ENCODE measurements around the gene GALK2.
"Not testable (repeated sequence)": the region's sequence is repeated elsewhere in the genome, so short reads cannot be mapped to it uniquely, and the experiment has no call there.

The GALK2 gene

DNA sequence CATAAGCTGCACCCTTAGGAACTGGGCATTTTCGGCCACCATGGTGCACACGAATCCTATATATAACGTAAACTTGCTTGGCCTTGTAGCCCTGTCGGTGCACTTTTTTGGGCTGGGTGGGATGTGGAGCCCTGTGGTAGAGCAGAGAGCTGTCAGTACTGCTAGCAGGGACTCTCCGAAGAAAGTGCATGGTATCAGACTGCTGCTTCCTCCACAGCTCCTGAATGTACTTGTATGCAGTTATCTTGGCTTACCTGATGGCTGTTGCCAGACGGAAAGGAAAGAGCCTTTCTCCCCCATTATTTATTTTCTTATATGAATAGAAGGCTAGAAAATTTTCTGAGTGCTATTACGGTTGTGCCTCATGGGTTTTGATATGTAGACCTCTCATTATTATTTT, 8.4 kb downstream of the GALK2 start:
- no peak overlapping the region for H3K4me3 ChIP-seq (ENCODE audit: low read depth, low read length)
- TF ChIP-seq, protein P1, sequence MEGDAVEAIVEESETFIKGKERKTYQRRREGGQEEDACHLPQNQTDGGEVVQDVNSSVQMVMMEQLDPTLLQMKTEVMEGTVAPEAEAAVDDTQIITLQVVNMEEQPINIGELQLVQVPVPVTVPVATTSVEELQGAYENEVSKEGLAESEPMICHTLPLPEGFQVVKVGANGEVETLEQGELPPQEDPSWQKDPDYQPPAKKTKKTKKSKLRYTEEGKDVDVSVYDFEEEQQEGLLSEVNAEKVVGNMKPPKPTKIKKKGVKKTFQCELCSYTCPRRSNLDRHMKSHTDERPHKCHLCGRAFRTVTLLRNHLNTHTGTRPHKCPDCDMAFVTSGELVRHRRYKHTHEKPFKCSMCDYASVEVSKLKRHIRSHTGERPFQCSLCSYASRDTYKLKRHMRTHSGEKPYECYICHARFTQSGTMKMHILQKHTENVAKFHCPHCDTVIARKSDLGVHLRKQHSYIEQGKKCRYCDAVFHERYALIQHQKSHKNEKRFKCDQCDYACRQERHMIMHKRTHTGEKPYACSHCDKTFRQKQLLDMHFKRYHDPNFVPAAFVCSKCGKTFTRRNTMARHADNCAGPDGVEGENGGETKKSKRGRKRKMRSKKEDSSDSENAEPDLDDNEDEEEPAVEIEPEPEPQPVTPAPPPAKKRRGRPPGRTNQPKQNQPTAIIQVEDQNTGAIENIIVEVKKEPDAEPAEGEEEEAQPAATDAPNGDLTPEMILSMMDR (IDR thresholded peaks at IDR 0.05; ENCODE audit: borderline replicate concordance, insufficient read depth, low read depth, low read length), result no peak

DNA sequence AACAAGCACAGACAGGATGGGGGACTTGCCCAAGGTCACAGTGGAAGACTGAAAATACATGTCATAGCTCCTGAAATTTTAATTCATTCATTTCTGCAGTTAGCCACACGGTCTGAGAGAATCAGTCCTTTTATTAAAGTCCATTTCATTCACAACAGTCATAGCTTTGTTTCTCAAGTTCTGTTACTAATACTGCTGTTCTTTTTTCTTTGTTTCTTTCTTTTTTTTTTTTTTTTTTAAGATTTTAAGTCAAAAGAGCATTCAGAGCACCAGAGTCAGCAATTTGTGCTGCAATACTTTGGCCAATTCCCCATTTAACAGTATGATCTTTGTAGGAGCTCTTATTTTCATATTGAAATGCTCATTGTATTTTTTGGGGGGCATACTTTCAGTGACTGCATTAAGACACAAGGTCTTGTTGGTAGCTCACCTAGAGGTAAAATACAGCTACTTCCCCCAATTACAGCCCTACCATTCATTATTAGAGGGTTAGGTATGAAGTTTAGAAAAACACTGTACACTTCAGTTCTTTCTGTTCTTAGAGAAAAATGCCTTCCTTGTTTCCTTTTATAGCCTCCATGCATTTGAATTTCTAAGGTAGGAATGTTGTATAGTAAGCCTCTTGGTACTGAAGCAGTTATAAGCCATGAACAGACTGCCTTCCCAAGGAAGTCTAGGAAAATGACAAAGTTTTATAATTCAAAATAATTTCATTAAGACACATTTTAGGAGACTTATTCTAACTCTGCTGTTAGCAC, 9.6 kb downstream of the GALK2 start:
- TF ChIP-seq, protein P1 (IDR thresholded peaks at IDR 0.05; ENCODE audit: borderline replicate concordance, insufficient read depth, low read depth, low read length), result no peak
- H3K4me3 ChIP-seq (ENCODE audit: low read depth, low read length), result no peak overlapping the region

DNA sequence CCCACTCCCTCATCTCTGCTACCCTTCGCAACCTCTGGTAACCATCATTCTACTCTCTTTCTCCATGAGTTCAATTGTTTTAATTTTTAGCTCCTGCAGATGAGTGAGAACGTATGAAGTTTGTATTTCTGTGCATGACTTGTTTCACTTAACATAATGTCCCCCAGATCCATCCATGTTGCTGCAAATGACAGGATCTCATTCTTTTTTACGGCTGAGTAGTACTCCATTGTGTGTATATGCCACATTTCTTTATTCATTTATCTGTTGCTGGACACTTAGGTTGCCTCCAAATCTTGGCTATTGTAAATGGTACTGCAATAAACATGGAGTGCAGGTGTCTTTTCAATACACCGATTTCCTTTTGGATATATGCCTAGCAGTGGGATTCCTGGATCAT, 12.1 kb downstream of the GALK2 start:
- TF ChIP-seq, protein P1 (IDR thresholded peaks at IDR 0.05; ENCODE audit: borderline replicate concordance, insufficient read depth, low read depth, low read length), result no peak
- H3K4me3 ChIP-seq (ENCODE audit: low read depth, low read length), result no peak overlapping the region

DNA sequence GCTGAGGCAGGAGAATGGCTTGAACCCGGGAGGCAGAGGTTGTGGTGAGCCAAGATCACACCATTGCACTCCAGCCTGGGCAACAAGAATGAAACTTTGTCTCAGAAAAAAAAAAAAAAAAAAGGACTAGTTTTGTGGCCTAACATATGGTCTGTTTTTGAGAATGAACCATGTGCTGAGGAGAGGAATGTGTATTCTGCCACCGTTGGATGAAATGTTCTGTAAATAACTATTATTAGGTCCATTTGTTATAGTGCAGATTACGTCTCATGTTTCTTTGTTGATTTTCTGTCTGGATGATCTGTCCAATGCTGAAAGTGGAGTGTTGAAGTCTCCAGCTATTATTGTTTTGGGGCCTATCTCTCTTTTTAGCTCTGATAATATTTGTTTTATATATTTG, 13.7 kb downstream of the GALK2 start:
- not testable (repeated sequence) for H3K4me3 ChIP-seq (ENCODE audit: low read depth, low read length)

DNA sequence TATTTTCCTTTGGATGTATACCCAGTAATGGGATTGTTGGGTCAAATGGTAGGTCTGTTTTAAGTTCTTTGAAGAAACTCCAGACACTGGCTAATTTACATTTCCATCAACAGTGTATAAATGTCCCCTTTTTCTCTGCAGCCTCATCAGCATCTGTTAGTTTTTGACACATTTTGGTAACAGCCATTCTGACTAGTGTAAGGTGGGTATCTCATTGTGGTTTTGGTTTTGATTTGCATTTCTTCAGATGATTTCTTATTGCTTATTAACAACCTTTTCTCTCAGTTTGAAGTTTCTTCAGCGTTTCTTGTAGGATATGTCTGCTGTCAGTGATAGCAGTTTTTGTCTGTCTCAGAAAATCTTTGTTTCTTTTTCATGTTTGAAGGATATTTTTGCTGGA, 15.4 kb downstream of the GALK2 start:
- H3K4me3 ChIP-seq (ENCODE audit: low read depth, low read length), result no peak overlapping the region
- TF ChIP-seq, protein P1 (IDR thresholded peaks at IDR 0.05; ENCODE audit: borderline replicate concordance, insufficient read depth, low read depth, low read length), result no peak

DNA sequence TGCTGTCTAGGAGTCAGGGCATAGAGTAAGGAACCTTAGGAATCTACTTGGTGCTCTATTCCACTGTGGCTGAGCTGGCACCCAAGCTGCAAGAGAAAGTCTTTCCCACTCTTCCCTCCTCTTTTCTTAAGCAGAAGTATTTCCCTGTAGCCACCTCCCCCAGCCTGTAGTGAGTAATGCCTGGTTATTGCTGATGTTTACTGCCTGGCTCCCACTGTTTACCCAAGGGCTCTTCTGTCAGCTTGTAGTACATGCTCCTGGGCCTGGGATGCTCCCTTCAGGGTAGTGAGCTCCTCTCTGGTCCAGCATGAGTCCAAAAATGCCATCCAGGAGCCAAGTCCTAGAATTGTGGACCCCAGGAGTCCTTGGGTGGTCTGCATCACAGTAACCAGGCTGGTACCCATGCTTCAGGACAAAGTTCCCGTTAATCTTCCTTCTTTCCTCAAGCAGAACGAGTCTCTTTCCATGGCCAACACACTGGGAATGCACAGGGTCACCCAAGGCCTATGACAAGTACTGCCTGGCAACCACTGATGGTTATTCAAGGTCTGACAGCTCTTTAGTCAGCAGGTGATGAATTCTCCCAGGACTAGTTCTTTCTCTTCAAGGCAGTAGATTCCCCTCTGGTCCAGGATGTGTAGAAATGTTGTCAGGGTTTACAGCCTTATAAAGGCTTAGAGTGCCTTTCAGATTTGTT, 17.6 kb downstream of the GALK2 start:
- H3K4me3 ChIP-seq (ENCODE audit: low read depth, low read length), result no peak overlapping the region
- TF ChIP-seq, protein P1 (IDR thresholded peaks at IDR 0.05; ENCODE audit: borderline replicate concordance, insufficient read depth, low read depth, low read length), result no peak

DNA sequence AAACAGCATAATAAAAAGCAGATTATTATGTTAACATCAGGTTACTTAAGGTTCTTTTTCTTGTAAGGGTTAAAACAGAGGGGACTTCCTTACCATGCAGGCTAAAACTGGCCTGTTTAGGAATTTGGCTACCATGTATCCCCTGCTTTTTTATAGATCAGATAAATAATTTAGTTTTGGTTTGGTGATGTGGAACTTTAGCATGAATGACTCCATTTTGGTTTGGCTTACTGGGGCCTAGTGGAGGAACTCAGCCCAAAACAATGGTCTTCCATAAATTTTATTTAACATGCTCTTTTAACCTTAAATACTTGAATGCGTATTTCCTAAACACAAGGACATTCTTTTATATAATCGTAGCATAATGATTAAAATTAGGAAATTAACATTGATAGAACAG, 18.9 kb downstream of the GALK2 start:
- H3K4me3 ChIP-seq (ENCODE audit: low read depth, low read length), result no peak overlapping the region
- TF ChIP-seq, protein P1 (IDR thresholded peaks at IDR 0.05; ENCODE audit: borderline replicate concordance, insufficient read depth, low read depth, low read length), result no peak
